GM18873 (cell line): ENCODE data around the gene KLF2.

Source experiments
- ATAC-seq: cut with Tn5 transposase; IDR thresholded peaks from one replicate; pipeline ENCODE4 v1.9.1; 2021; ENCODE audit warnings: mild to moderate bottlenecking, moderate library complexity, moderate number of reproducible peaks; ENCODE audit not compliant: unreplicated experiment, low FRiP score

KLF2 gene

DNA sequence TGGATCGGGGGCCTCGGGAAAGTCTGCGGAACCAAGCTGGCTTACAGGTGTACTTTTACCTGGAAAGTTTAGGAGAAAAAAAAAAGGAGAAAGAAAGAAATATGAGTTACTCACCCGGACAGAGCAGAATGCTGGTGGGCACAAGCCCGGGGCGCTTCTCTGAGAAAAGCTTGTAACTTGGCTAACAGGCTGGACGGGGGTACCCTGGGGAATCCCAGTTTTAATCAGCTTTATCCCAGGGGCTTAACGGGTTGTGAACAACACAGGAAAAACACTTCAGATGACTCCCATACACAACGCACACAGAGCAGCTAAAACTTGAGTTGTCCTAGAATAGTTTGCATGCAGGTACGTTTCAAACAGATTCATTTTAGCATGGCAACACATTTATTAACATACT lies 37.3 kb downstream of the KLF2 start:
- no peak for ATAC-seq

DNA sequence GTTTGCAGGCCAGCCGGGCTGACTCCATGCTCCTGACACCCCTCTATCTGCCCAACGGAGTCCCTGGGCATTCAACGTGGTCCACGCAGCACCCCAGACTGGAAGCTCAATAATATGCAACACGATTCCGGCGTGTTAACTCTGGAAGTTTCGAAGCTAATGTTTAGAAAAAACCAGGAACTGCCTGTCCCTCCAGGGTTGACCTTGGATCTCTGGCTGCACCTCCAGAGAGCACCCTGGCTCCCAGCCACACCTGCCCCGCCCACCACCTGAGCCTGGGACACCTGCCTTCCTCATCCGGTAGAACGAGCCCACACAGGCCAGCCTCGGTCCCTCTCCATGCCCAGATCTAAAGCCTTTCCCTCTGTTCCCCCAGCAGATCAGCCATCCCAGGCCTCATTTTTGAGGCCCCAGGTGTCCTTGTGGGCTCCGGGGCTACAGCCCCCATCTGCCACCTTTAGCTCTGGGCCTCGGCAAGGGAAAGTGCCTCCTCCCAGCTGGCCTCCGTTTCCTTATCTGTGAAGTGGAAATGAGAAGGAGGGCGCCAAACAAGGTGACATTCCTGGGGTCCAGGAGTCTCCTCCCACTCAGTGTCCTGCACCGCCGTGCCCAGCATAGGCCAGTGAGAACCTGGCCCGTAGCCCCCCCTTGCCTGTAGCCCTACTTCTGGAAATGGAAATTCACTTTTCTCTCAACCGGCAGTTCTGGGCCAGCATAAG lies 38.7 kb downstream of the KLF2 start:
- no peak for ATAC-seq

DNA sequence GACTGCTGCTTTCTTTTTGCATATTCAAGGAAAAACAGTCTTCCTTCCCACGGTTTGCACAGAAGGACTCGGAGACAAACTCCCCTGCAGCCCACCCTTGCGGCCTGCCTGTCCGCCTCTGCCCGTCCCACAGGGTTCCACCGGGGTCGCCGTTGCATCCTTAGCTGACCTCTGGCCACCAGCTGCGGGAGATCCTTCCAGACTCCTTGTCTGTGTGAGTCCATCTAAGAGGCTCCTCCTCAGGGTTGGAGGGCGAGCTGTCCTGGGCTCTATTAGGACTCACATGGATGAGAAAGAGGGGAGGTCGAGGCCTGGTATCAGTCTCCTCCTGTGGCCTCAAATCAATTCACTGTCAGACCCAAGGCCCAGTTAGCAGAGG lies 39.2 kb downstream of the KLF2 start:
- ATAC-seq, result no peak

DNA sequence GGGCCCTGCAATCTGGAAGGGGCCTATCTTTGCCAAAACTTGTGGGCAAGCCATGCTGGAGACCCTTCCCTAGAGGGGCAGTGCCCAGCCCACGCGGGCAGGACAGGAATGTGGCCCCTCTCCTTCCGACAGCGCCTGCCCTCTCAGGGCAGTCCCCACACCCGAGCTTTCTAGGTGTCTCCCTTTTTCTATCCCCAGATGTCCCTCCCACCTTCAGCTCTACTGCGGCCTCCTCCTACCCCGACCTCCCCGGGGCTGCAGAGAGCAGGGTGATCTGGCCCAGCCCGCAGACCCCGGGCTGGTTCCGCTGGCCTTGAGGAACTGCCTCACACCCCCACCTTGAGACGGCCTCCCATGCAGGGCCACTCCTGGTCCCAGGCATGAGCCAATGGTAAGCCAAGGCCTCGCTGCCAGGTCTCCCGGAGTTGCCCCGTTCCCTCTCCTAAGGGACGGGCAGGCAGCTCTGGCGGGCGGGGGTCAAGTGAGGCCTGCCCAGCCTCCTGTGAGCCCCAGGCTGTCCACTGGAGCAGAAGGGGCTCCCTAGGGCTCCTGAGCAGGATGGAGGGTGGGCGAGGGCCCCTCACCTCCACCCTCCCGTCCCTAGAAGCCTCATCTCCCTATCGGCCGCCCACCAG lies 39.7 kb downstream of the KLF2 start:
- ATAC-seq, result no peak

DNA sequence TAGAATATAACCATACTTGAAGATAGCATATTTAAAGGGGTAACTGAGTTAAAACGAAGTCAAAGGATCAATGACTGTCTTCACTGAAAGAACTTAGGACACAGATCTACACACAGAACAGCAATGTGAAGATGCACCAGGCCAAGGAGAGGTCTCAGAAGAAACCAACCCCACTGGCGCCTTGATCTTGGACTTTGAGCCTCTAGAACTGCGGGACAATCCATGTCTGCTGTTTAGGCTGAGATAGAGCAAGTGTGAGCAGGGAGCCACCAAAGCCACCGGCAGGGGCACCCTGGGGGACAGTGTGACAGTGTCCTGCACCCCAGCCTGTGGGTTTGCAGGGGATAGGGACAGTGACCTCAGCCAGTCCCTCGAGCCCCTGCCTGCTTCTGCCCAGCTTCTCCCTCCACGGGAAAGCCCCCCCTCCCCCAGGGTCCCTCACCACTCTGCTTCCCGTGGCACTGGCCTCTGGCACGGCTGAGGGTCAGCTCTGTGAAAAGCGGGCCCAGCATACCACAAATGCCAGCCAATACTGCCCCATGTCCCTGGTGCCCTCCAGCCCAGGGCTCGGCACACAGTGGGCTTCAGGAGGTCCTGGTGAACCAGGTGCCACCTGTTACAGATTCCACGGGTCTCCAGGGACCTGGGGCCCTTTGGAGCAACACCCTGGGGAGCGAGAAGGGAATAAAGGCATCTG lies 40.8 kb downstream of the KLF2 start:
- no peak for ATAC-seq

DNA sequence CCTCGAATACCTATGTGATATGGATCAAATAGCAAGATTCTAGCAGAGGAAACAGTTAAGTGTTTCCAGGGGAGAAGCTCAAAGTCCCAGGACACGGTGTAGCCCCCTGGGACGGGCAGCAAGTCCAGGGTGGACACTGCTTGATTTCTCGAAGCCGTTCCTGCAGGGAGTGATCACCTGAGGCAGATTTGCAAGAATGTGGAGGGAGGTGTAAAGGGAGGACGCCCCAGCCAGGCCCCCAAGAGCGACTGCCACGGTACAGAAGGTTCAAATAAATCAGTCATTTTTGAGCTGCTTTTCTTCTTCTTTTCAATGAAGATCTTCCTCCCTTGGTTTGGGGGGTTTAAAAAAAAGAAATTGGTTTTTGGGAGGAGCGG lies 41.4 kb downstream of the KLF2 start:
- no peak for ATAC-seq

DNA sequence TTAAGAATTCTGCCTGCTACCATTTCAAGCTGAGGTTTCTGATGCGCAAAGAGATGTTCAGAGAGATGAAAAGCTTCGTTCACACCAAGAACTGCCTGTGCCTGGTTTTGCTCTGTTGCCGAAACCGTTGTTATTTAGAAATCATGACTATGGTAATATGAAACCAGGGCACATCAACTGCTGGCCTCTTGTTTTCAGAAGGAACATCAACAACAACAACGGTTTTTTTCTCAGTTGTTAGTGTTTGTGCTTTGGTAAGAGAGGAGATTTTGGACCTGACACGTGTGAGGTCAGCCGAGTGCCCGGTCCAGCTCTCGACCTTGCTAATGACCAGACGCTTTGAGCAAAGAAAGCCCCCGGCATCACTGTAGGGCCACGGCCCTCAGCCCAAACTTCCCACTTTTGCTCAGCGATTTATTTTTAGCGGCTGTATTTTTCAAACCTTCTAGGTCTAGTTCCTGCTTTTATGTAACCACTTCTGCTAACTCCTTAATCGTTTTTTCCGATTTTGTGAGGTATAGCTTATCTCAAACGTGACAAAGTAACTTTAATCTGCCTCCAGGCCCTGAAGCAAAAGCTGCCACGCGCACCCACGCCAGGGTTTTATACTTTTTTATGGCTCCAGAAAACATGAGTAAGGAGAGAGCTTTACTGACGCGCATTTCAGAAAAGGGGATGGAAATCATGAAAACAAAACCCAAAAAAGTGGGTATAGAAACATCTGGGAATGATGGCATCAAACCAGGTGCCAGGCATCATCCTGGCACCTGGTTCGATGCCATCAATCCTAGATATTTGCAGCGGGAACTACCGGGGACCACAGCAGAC lies 42.0 kb downstream of the KLF2 start:
- ATAC-seq, result no peak

DNA sequence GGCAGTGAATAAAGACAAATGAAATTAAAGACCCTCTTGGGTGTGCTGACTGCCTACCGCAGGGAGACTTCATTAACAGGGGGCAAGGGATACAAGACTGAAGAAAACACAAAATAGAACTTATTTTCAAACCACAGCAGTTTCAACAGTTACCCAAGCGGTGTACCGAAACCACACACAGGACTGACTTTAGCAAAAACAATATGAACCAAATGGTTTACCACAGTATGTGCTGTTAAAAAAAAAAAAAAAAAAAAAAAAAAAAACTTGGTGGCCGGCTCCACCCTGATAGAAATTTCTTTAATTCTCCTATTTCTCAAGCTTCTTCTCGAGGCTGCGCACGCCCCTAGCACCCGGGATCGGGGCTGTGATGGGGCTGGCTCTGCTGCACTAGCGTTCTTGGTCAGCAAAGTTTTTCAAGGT lies 42.6 kb downstream of the KLF2 start:
- ATAC-seq, result peak; percentile 41

DNA sequence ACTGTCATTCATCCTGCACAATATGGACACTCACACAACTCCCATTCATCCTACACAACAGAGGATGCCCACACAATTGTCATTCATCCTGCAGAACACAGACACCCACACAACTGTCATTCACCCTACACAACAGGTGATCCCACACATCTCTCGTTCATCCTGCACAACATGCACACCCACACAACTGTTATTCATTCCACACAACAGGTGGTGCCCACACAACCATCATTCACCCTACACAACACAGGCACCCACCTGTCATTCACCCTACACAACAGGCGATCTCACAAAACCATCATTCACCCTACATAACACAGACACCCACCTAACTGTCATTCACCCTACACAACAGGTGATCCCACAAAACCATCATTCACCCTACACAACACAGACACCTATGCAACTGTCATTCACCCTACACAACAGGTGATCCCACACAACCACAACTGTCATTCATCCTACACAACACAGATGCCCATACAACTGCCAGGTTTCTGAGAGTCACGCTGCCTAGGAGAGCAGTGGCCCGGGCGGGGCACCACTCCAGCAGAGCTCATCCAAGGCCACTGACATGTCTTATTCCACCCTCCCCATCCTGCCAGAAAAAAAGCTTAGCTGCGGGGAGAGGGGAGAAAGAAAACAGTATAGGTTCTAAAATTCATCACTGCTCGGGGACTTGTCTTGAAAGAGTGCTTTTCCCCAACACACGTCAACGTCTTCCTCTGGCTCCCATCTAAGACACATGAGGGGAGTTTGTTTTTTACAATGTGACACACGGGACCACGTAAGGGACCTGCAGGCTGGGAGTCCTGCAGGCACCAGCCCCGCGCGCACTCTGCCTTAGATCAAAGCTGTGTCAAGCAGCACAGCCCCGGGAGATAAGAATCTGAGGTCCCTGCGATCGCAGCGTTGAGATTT lies 44.0 kb downstream of the KLF2 start:
- ATAC-seq, result no peak

DNA sequence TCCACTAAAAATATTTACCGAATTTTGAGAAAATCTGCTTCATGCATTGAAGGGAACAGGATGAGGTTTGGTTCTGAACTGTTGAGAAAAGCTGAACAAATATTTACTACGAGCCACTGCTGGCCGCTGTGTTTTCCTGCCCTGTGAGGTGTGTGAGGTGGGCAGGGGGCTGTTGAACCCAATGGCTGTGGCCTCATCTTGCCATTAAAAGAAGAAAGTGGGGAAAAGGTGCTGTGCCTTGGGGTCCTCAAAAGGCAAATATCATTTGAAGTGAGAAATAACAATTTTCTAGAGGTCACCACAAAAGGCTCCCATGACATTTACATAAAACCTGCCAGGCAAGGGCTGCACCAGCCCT lies 44.7 kb downstream of the KLF2 start:
- ATAC-seq, result no peak

DNA sequence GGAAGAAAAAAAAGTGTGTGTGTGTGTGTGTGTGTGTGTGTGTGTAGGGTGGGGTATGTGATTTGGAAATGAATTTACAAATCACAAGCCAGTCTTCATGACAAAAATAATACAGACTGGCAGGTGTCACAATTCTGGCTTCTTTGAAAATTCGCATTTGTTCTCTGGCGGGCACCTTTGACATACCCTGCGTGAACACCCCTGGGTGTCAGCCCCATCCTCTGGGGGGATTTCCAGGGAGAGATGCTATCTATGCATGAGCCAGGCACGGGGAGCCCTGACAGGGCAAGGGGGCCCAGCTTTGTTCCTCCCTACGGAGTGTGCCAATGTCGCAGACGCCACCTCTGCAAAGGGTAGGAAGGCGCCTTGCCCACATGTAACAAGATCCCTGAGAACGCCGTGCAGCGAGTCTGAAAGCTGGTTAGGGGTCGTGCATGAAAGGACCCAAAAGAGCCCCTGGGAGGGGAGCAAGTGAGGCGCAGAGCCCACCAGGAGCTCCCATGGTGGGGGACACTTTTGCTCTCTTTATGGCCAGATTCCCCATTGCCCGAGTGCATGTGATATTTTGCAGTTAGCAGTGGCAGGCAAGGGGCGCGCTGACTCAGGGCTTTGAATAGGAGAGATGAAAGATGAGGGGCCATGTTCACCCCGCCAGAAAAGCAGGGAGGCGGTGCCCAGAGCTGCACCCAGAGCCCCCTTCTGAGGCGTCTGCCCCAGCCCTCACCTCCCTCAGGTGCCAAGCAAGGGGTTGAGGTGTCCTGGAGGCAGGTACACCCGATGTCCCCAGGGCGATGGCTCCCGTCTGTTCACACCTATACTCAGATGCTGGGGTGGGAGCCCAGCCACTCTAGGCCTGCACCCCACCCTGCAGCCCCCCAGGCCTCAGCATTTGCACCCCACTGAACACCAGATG lies 45.3 kb downstream of the KLF2 start:
- ATAC-seq, result no peak

DNA sequence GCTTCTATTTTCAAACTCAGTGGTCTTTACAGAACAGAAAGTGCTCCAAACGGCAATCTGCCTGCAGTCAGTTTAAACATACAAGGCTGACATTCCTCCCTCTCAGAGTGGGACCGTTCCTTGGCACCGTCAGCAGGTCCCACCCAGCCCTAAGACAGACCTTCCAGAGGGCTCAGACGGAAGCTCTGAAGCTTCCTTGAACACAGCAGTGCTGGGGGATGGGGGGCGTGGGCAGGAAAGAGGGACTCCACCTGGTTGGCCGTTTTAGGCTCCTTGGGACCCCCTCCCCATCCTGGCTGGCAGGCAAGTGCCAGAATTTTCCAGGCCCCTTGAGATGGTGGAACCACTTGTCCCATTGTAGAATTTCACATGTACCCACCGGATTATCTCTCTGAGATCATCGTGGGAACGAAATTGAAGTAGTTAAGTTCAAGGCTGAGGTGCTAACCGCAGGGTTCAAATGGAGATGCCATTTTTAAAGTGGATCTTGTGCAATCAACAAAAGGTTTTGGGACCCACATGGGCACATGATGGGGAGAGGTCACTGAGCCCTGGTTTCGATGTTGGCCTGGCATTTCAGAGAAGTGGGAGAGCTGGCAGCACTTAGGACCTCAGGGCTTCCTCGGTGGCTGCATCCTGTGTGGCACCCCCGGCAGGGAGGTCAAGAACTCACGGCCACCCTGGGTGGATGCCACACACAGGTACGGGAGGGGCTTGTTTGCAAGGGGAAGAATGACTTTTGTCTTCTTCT lies 46.2 kb downstream of the KLF2 start:
- no peak for ATAC-seq

DNA sequence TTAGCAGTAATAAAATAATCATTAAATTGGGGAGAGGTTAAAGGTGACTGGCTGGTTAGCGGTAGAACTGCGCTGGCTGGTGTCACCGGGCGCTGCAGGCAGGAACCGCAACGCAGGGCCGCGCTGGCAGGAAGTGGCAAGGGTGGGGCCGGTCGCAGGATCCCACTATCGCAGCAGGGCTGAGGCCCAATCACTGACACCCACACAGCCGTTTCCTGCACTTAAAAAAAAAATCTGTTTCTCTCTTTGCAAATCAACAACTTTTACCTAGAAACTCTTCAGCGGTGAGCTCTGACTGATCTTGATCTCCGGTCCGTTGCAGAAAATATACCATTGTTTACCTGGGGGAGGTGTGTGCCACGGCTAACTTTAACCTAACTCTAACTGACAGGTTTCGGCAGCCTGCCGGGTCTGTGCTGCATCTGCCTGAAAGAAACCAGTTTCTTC lies 46.9 kb downstream of the KLF2 start:
- peak; percentile 47 for ATAC-seq

DNA sequence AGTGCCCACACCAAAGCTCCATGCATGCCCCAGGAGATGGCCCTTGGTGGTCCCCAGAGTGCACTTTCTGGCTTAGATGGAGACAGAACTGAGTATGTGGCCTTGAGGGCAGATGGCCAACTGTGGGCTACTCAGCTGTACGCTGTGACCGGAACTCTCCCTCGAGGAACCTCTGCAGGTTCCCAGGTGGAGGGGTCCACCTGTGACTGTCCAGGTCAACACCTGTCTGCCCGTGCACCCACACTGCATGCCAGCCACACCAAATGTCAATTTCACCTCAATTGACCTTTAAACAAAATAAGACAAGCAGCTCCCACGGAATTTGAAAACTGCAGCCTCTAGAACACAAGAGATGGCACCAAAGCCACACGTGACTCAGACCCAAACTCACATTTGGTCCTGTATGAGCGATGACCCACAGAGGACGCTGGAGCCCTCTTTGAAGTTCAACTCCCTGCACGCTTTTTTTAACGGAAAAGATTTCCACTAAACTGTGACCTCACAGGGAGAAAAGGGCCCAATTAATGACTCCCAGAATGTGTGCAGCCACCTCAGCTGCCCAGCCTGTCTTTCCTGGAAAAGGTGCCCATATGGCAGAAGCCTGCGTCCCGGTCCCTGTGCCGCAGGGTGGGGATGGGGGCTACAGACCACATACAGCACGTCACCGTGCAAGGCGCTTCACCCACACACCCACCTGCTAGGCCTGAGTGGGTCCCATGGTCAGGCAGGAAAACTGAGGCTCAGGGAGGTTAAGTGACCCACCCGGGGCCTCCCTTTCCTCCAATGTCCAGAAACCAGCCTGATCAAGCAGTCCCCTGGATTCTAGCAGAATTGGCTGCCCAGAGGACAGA lies 47.7 kb downstream of the KLF2 start:
- ATAC-seq, result no peak

DNA sequence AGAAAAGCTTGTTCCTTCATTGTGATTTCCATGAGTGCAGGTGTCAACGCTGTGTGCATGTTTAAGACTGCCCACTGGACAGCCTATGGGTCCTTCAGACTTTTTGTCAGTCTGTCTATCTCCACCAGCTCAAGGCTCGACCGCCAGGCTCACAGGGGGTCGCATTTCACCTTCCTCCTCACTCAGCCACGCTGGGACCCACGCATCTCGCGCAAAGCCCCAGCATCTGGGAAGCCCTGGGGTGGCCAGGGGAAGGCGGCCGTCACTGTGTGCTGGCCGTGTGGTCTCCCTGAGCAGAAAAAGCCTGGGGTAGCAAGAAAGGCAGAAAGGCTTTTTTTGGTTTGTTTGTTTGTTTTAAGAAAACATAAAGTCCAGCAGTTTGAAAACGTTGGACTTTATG lies 48.5 kb downstream of the KLF2 start:
- no peak for ATAC-seq

DNA sequence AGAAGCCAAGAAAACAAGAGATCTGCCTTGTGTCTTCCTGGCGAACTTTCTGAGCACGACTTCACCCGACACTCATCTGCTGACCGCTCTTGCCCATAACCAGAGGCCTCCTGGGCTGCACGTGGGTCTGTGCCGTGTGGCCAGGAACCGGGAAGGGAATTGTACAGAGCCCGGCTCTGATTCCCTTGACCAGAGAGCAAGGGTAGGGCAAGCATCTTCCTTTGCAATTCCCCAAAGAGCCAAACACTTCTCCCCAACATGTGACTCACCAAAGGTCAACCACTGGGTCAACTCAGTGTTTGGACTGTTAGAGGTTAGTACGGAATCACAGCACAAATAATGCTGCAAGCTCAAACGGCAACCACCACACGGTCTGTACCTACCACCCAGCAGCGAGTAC lies 48.9 kb downstream of the KLF2 start:
- ATAC-seq, result no peak

DNA sequence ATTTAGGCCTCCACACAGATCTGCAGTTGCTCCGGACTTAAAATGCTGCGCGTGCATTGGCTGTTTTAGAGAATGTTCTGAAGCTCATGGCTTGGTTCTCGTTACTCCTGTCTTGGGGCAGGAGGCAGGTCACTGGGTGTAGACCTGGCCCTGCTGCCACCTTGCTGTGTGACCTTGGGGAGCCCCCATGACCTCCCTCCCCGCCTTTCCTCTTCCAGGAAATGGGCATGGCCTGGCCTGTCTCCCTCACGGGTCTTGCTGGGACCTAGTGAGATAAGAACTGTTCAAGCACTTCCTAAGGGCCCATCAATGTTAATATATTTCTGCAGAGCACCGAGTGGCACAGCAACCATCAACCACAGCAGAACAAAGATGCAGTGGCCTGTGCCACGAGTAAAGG lies 49.4 kb downstream of the KLF2 start:
- no peak for ATAC-seq
